ENCODE data around the gene GYS2. TPM values are rescaled to one million over a fixed set of nuclear protein-coding genes. Genes with fewer than 3 reads are reported as not detected.

GYS2 gene
- polyA plus RNA-seq, 1 donor from 2014 or later, result not detected

DNA sequence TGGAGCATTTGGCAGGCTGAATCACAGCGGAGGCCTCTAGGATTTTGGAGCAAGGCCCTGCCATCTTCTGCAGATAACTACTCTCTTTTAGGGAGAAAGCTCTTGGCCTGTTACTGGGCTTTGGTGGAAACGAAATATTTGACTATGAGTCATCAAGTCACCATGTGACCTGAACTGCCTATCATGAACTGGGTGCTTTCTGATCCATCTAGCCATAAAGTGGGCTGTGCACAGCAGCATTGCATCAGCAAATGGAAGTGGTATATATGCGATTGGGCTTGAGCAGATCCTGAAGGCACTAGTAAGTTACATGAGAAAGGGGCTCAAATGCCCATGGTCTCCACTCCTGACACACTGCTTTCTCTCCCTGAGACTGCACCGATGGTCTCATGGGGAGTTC is 21.1 kb downstream of the GYS2 start:
- Mint-ChIP-seq H3K9me3 (peaks cover 0 to 8% (median 3%) of the 10 kb centered on the region in 3 donors), H3K27ac (no peak overlapping the region), H3K4me3 (no peak overlapping the region), H3K36me3 (peaks cover 2% of the 10 kb centered on the region), H3K27me3 (peaks cover 8% of the 10 kb centered on the region), H3K4me1 (no peaks in the 10 kb centered on the region)

DNA sequence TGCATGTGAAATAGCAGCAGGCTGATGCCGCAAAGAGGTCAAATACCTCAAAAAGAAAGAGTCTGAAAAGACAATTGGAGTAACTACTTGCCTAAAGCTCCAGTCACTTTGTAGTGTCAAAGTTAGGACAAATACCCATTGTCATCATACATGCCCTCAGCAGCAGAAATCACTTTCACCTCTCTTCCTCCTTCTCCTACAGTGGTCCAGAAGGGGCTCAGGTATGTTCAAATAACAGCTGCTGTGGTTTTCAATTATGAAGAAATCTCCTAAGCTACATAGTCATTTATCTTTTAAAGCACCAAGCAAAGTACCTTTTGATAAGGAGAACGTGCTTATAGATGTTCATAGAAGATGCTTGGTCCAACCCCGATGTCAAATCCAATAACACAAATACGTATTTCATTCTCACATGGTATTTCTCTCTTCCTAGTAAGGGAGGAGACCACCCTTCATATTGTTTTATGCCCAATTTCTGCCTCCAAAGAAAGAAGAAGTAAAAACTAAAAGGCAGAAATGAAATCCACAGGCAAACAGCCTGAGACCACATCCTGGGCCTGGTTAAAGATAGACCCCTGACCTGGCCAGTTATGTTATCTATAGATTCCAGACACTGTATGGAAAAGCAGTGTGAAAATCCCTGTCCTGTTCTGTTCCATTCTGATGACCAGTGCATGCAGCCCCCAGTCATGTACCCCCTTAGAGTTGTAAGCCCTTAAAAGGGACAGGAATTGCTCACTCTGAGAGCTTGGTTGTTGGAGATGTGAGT is 23.7 kb downstream of the GYS2 start:
- Mint-ChIP-seq H3K27me3 (peaks cover 8% of the 10 kb centered on the region), H3K4me3 (no peak overlapping the region), H3K9me3 (no peaks in the 10 kb centered on the region), H3K4me1 (no peaks in the 10 kb centered on the region), H3K36me3 (peaks cover 5% of the 10 kb centered on the region), H3K27ac (no peak overlapping the region)

DNA sequence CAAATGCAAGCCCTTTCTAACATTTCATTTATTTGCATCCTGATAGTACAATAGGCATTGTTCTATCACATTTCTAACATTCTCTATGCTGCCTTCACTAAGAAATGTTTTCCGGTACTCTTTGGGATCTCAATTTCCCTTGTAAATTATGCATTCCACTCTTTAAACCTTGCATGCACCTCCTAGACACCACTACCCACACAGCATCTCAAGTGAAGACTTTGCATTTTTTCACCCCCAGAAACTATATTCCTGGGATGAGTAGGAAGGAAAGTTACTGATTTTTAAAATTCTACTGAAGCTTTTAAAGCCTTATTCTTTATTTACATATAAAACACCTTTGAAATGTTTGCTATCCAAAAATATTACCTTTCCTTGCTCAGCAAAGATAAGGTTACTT is 27.1 kb downstream of the GYS2 start:
- Mint-ChIP-seq H3K27ac (no peak overlapping the region), H3K27me3 (peaks cover 2% of the 10 kb centered on the region), H3K4me3 (no peak overlapping the region), H3K9me3 (no peaks in the 10 kb centered on the region), H3K36me3 (peaks cover 5% of the 10 kb centered on the region), H3K4me1 (peaks cover 0 to 2% (median 0%) of the 10 kb centered on the region in 3 donors)

DNA sequence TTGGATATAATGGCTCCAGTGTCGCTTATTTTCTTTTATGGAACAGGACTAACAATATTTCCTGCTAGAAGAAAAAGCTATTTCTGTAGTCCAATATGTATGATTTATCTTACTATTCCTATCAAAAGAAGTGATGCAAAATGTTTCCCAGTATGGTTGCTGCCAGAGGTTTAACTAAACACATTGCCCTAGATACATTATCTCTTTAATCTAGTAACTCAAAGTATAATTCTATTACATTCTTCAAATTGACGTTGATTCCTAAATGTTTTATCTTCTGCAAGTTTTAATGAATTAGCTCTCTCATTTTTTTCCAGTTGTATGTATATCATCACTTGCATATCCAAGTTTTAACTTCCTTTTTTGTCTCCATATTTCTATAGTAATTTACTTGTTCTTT is 28.2 kb downstream of the GYS2 start:
- Mint-ChIP-seq H3K27ac (peak overlapping the region in 1 of 3 donors; percentile 36), H3K27me3 (peaks cover 2% of the 10 kb centered on the region), H3K4me1 (peaks cover 0 to 2% (median 0%) of the 10 kb centered on the region in 3 donors), H3K36me3 (peaks cover 3% of the 10 kb centered on the region), H3K4me3 (no peak overlapping the region), H3K9me3 (no peaks in the 10 kb centered on the region)

DNA sequence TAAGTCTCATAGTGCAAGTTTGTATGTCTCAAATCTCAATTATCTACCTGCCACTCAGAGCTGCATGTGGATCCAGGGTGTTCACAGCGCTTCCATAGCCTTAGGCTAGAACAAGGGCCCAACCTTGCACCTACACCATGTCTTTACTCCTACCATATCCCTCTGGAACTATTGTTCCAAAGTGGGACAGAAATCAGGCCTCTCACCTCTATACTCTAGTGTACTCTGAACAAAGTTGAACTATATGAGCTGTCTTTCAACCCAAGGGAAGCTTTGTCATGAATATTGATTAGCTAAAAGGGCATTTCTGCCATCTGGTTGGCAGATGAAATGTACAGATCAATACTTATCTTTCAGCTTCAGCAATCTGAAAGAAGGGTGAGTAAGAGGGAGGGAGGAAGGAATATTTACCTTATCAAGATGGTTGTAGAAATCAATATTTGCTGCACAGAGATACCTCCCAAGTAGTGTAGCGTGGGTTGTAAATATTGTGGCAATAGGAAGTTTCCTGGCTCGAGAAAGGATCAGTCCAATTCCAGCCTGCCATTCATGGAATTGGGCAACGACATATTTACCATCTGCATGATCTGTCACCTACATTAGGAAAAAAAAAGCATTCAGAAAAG is 30.8 kb downstream of the GYS2 start:
- H3K27me3 Mint-ChIP-seq, result no peaks in the 10 kb centered on the region
- peaks cover 3% of the 10 kb centered on the region for H3K36me3 Mint-ChIP-seq
- no peaks in the 10 kb centered on the region for H3K9me3 Mint-ChIP-seq
- H3K27ac Mint-ChIP-seq, result no peak overlapping the region
- no peak overlapping the region for H3K4me3 Mint-ChIP-seq
- H3K4me1 Mint-ChIP-seq, result peaks cover 0 to 2% (median 0%) of the 10 kb centered on the region in 3 donors

DNA sequence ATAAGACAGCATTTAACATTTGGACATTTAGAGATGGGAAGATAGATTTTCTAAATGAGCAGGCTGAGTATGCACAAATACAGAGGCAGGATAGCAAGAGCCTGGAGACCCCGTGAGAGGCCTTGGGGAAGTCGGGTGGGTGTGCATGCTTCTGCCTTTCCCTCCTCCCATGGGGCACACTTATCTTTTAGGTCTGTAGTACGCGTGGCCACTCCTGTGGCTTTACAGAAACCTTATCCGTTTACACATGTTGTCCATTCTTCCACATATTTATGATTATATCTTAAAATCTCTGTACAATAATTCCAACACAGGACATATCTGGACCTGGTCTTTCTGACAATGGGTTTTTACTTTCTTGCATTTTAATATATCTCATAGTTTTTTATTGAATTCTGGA is 33.6 kb downstream of the GYS2 start:
- no peak overlapping the region for H3K4me3 Mint-ChIP-seq
- no peak overlapping the region for H3K27ac Mint-ChIP-seq
- no peaks in the 10 kb centered on the region for H3K36me3 Mint-ChIP-seq
- no peaks in the 10 kb centered on the region for H3K9me3 Mint-ChIP-seq
- H3K4me1 Mint-ChIP-seq, result peaks cover 0 to 2% (median 0%) of the 10 kb centered on the region in 3 donors
- peaks cover 3% of the 10 kb centered on the region for H3K27me3 Mint-ChIP-seq

DNA sequence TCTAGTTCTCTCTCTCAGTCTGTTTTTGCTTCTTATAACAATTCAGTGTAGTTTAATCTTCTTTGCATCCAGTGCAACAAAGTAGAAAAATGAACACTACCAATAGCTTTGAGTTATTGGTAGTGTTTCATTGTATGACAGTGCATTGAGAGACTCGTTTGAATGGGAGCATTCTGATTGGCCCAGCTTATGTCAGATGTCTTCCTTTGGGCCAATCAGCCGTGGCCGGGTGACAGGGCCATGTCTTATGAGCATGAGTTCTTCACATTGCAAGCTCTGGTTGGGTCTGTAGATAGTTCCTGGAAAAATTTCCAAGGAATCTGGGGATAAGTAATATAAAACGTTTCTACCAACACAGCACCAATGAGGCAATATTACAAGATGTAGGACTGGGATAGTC is 36.5 kb downstream of the GYS2 start:
- H3K4me3 Mint-ChIP-seq, result no peak overlapping the region

DNA sequence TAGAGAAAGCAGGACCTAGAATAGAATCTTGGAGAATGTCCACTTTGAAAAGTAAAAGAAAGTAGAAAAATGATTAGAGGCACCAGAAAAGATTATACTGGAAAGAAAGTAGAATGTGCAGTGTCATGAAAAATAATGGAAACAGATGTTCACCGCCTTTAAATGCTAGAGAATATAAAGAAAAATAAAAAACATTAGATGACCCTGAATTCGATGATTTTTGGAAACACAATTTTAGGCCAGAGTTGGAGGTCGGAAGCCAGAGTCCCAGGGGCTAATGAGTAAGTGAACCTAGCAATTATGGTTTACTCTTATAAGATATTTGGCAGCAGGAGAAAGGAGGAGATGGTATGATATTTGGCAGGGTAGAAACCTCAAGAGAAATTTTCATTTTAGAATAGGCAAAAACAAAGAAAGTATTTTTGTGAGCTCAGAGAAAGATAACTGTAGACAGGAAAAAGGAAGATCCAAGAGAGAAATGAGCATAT is 37.7 kb downstream of the GYS2 start:
- H3K36me3 Mint-ChIP-seq, result no peaks in the 10 kb centered on the region
- no peak overlapping the region for H3K27ac Mint-ChIP-seq
- H3K4me3 Mint-ChIP-seq, result no peak overlapping the region
- peaks cover 3% of the 10 kb centered on the region for H3K27me3 Mint-ChIP-seq
- no peaks in the 10 kb centered on the region for H3K9me3 Mint-ChIP-seq
- no peaks in the 10 kb centered on the region for H3K4me1 Mint-ChIP-seq

More for the DNA sequence above, 36.5 kb downstream of the GYS2 start:
- no peaks in the 10 kb centered on the region for H3K36me3 Mint-ChIP-seq
- peaks cover 3% of the 10 kb centered on the region for H3K27me3 Mint-ChIP-seq
- peaks cover 0 to 2% (median 0%) of the 10 kb centered on the region in 3 donors for H3K4me1 Mint-ChIP-seq
- peak overlapping the region in 1 of 3 donors; percentile 35 for H3K27ac Mint-ChIP-seq
- H3K9me3 Mint-ChIP-seq, result no peaks in the 10 kb centered on the region

DNA sequence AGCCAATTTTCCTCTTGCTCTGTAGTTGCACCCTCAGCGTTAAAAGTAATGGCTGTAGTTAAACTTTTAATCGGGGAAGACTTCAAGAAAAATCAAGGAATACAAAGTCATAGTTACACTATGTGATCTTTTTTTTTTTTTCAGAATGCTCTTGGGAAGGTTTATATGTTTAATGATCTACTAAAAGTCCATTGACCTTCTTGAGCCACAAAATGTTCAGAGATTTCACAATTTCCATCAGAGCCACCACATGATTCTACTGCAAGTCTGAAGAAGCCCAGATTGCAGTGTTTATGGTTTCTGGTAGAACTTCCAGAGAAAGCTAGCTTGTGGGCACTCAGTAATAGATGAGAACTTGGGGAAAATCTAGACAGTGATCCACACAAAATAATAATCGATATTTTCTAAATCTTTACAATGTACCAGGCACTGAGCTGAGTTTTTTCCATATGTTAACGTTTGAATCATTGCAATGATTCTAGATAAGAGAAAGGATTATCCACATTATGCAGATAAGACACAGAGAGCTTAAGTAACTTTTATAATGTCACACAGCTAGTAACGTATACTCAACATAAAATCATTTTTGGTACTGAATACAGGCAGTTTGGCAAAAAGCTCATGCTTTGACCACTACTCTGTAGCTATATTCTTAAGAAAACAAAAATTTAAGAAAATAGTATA is 38.3 kb downstream of the GYS2 start:
- no peaks in the 10 kb centered on the region for H3K9me3 Mint-ChIP-seq
- H3K4me3 Mint-ChIP-seq, result no peak overlapping the region
- H3K27me3 Mint-ChIP-seq, result peaks cover 3% of the 10 kb centered on the region
- no peaks in the 10 kb centered on the region for H3K36me3 Mint-ChIP-seq
- H3K27ac Mint-ChIP-seq, result peak overlapping the region in 1 of 3 donors; percentile 31
- H3K4me1 Mint-ChIP-seq, result no peaks in the 10 kb centered on the region

DNA sequence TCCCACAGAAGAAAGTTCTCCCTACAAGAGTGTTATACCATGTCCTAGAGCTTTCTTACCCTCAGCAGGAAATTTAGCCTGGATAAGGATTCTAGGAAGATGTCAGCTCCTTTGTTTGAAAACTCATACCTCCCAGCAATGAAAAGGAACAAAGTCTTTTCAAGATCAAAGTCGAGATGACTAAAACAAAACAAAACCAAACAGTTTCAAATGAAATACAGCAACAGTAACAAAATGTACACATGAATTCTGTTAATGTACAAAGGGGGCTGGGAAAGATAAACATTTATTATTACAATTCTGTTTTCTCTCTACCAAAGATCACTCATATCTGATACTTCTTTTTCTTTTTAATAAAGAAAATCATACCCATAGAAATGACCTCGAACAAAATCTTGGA is 41.8 kb downstream of the GYS2 start:
- Mint-ChIP-seq H3K4me1 (no peaks in the 10 kb centered on the region), H3K27ac (no peak overlapping the region), H3K4me3 (no peak overlapping the region), H3K9me3 (peaks cover 0 to 1% (median 0%) of the 10 kb centered on the region in 3 donors), H3K27me3 (peaks cover 2% of the 10 kb centered on the region), H3K36me3 (no peaks in the 10 kb centered on the region)

DNA sequence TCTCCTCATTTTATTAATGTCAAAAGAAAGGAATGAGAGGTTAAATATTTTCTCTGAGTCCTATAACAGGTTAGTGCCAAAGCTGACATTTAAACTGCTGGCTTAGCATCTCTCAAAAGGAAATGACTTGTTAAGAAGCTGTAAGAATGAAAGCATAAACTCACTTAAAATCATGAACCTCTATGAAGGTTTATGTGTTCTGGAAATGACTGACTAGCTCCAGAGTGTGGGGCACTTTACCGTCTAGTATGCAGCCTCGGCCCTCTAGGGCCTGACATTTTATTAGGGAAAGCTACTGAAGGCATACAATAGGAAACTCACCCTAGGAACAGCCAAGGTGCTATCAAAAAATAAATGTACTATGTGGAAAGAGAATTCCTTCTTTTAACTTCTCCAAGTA is 43.5 kb downstream of the GYS2 start:
- H3K4me3 Mint-ChIP-seq, result no peak overlapping the region
- H3K27ac Mint-ChIP-seq, result no peak overlapping the region
- no peaks in the 10 kb centered on the region for H3K36me3 Mint-ChIP-seq
- H3K27me3 Mint-ChIP-seq, result no peaks in the 10 kb centered on the region
- H3K9me3 Mint-ChIP-seq, result peaks cover 0 to 1% (median 0%) of the 10 kb centered on the region in 3 donors
- H3K4me1 Mint-ChIP-seq, result no peaks in the 10 kb centered on the region

DNA sequence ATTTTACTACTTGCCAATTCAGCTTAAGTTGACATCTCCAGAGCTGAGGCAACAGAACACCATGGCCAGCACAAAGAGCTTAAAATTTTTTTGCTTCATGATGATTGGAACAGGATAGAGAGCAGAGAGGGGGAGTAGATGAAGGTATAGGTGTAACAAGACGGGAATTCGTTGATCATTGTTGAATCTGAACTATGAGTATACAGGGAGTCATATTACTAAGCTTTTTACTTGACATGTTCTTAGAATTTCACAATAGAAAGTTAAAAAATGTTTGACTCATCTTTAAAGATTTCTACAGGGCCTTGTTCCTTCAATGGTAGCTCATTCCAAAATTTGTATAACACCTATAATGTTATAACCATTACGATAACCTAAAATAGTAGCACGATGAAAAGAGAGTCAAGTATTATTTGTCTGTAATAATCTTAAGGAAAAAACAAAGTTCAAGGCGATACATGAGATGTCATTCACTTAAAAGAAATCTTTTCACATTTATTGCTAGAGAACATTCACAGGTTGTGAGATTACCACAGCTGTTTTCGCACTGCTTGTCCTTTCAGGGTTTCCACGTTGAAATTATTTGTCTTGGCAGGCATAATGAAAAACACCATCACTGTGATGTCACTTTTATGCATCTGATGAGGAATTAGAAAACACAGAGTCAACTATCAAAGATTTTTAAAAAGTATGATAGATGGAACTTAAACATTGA is 44.6 kb downstream of the GYS2 start:
- Mint-ChIP-seq H3K4me1 (no peaks in the 10 kb centered on the region), H3K9me3 (peaks cover 0 to 1% (median 0%) of the 10 kb centered on the region in 3 donors), H3K27ac (no peak overlapping the region), H3K36me3 (no peaks in the 10 kb centered on the region), H3K4me3 (no peak overlapping the region), H3K27me3 (no peaks in the 10 kb centered on the region)

DNA sequence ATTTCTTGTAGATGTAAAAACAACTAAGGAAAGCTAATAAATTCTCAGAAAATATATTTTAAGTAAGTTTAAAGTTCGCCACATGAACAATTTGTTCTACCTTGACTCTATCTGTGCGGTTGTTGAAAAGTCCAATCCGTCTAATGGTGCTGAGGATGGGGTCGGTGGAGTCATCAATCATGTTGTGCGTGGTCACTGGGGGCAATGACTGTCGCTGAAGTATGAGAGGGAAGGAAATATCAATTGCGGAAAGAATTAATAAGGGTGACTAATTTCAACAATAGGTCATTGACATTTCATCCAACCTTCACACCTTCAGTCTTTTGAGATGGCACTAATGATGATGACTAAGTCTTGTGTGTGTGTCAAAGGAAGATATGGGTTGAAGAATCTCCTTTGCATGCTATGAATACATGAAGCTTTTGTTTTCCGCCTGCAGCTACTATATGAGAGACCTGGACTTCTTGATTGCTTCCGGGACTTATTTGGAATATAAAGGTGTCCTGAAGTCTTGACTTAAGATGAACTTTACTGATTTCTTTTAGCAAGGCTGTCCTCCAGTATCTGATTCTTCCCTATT is 46.5 kb downstream of the GYS2 start:
- H3K27me3 Mint-ChIP-seq, result no peaks in the 10 kb centered on the region
- no peak overlapping the region for H3K27ac Mint-ChIP-seq
- no peaks in the 10 kb centered on the region for H3K36me3 Mint-ChIP-seq
- peaks cover 0 to 1% (median 0%) of the 10 kb centered on the region in 3 donors for H3K9me3 Mint-ChIP-seq
- no peak overlapping the region for H3K4me3 Mint-ChIP-seq
- no peaks in the 10 kb centered on the region for H3K4me1 Mint-ChIP-seq

DNA sequence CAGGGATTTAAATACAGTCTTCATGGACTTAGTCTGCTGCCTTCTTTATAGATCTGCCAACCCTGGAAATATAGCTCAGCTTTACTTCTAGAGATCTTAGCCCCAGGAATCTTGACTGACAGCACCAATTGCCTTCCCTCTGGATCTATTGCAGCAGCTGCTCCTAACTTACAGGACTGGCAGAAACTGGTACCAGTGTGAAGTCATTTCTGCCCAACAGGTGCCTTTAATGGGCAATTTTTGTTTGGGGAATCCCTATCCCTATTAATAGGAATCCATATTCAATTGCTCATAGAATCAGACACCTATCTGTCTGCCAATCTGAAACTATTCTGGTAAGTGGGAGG is 51.3 kb downstream of the GYS2 start:
- Mint-ChIP-seq H3K27me3 (no peaks in the 10 kb centered on the region), H3K27ac (no peak overlapping the region), H3K4me3 (no peak overlapping the region), H3K36me3 (no peaks in the 10 kb centered on the region), H3K4me1 (peaks cover 0 to 2% (median 0%) of the 10 kb centered on the region in 3 donors), H3K9me3 (peaks cover 0 to 1% (median 0%) of the 10 kb centered on the region in 3 donors)

Data from IgD-negative memory B cell (primary cell).